Measurements from ENCODE around the gene PAXIP1. TPM values are rescaled to one million over a fixed set of nuclear protein-coding genes. Genes with fewer than 3 reads are reported as not detected.

Gene PAXIP1
- total RNA-seq, 1 experiment from 2014 or later = 32.6 TPM

GRCh38 chr7:154968336-154969001 is 34.5 kb downstream of the PAXIP1 start:
- Histone ChIP-seq H2BK20ac (ENCODE audit: low read depth, low read length, poor library complexity, severe bottlenecking) (no peak overlapping the region), H3K27me3 (ENCODE audit: insufficient read depth, low read length) (no peaks in the 10 kb centered on the region), H3K18ac (ENCODE audit: insufficient read length, low read depth, low read length) (no peak overlapping the region), H3K23ac (ENCODE audit: insufficient read length, low read depth, low read length) (no peak overlapping the region), H3K9ac (ENCODE audit: extremely low read depth, insufficient read length, low read length) (no peak overlapping the region), H3K79me1 (ENCODE audit: insufficient read depth, low read depth, low read length, poor library complexity, severe bottlenecking) (peaks cover 8% of the 10 kb centered on the region), H2BK12ac (ENCODE audit: insufficient read length, low read depth, low read length) (no peak overlapping the region), H4K91ac (ENCODE audit: insufficient read length, low read depth, low read length) (no peak overlapping the region), H4K20me1 (ENCODE audit: control insufficient read depth, insufficient read depth, insufficient read length) (no peaks in the 10 kb centered on the region), H4K8ac (replicated peaks; ENCODE audit: insufficient read length, low read depth, low read length) (no peak overlapping the region), H3K4me1 (ENCODE audit: insufficient read depth, low read length) (no peaks in the 10 kb centered on the region), H2BK15ac (ENCODE audit: low read depth, low read length) (no peak overlapping the region), H2BK120ac (ENCODE audit: low read depth, low read length, poor library complexity, severe bottlenecking) (no peak overlapping the region), H2AK5ac (ENCODE audit: insufficient read length, low read length) (no peak overlapping the region), H3K9me3 (ENCODE audit: control insufficient read depth, low read depth, low read length) (no peaks in the 10 kb centered on the region), H3K27ac (ENCODE audit: insufficient read length, low read depth, low read length) (no peak overlapping the region), H3K4me2 (ENCODE audit: insufficient read depth, insufficient read length, low read length) (no peak overlapping the region), H2BK5ac (ENCODE audit: insufficient read length, low read length) (no peak overlapping the region), H4K5ac (ENCODE audit: insufficient read length, low read depth, low read length) (no peak overlapping the region), H3K14ac (ENCODE audit: insufficient read depth, low read length) (no peak overlapping the region), H3K23me2 (ENCODE audit: insufficient read length, low read depth, low read length, poor library complexity, severe bottlenecking) (no peaks in the 10 kb centered on the region), H3K4ac (ENCODE audit: low read depth, low read length) (no peak overlapping the region), H3K79me2 (ENCODE audit: insufficient read depth, low read length) (no peaks in the 10 kb centered on the region; the same call in 1 of the 2 replicates), H3K56ac (ENCODE audit: insufficient read length, low read depth, low read length) (no peak overlapping the region), H2AFZ (ENCODE audit: low read length) (no peak overlapping the region), H3T11ph (ENCODE audit: low read length) (no peak overlapping the region)
- Mint-ChIP-seq H3K27ac (peak overlapping the region in 1 of 3 experiments; percentile 22; a peak in 1 of 7 replicates), H3K9me3 (no peaks in the 10 kb centered on the region), H3K4me1 (no peaks in the 10 kb centered on the region), H3K27me3 (ENCODE audit: low read depth) (no peaks in the 10 kb centered on the region), H3K4me3 (no peak overlapping the region), H3K36me3 (ENCODE audit: insufficient read depth in 1 of 3, low read depth in 3 of 3) (peaks cover 42 to 84% (median 73%) of the 10 kb centered on the region in 3 experiments; a peak in 6 of 7 replicates)
- no CpG with 5 or more reads among the region's 11 CpGs for WGBS (ENCODE audit: extremely low coverage, insufficient read length, low lambda C conversion rate)
- no peak for TF ChIP-seq CTCF (conservative IDR thresholded peaks at IDR 0.05)
- DNase-seq = no peak
